WTC11 (cell line): Measurements from ENCODE around the gene HRH1. TPM values are rescaled to one million over a fixed set of nuclear protein-coding genes. Genes with fewer than 3 reads are reported as not detected.

ENCODE experiments used
- ATAC-seq: fragments of 200-7000 bp; cut with Tn5 transposase; 2 replicates; pipeline ENCODE4 v1.10.0; 2021; ENCODE audit warnings: mild to moderate bottlenecking, moderate library complexity
- CTCF ChIA-PET: fragments of 300-600 bp; sonication (Branson Sonifier 250); formaldehyde crosslinking; loops from one replicate; lab custom pipeline; 2021; ENCODE audit warnings: antibody characterized with exemption; lab: Charles Lee
- POLR2A ChIA-PET: fragments of 350-600 bp; sonication (Branson Sonifier 250); formaldehyde crosslinking; loops from one replicate; lab custom pipeline; 2021; ENCODE audit warnings: antibody characterized with exemption; lab: Charles Lee
- DNase-seq: peaks from one replicate; pipeline ENCODE4 v3.0.0; 2021; ENCODE audit warnings: low spot score
- H3K27ac Mint-ChIP-seq: 2 replicates; pipeline ENCODE4 v1.8.0; 2021; ENCODE audit warnings: mixed read lengths
- H3K27me3 Mint-ChIP-seq: 2 replicates; pipeline ENCODE4 v1.8.0; 2021; ENCODE audit warnings: low read depth, mild to moderate bottlenecking, moderate library complexity, mixed read lengths
- H3K36me3 Mint-ChIP-seq: 2 replicates; pipeline ENCODE4 v1.8.0; 2021; ENCODE audit warnings: mixed read lengths
- H3K4me1 Mint-ChIP-seq: 2 replicates; pipeline ENCODE4 v1.8.0; 2022; ENCODE audit warnings: mixed read lengths
- H3K4me3 Mint-ChIP-seq: 2 replicates; pipeline ENCODE4 v1.8.0; 2021; ENCODE audit warnings: mild to moderate bottlenecking, moderate library complexity, mixed read lengths
- H3K9me3 Mint-ChIP-seq: 2 replicates; pipeline ENCODE4 v1.8.0; 2021; ENCODE audit warnings: mixed read lengths
- ARID4B ChIP-seq: sonication (generic); formaldehyde crosslinking; IDR thresholded peaks from 2 replicates; pipeline ENCODE4 v1.8.0; 2023; ENCODE audit warnings: missing genetic modification reagents, mild to moderate bottlenecking, borderline replicate concordance
- E2F1 ChIP-seq: sonication (generic); formaldehyde crosslinking; IDR thresholded peaks from 2 replicates; pipeline ENCODE4 v1.8.0; 2022; ENCODE audit warnings: mild to moderate bottlenecking, missing genetic modification reagents
- GTF2I ChIP-seq: fragments of 250-450 bp; sonication (Bioruptor Pico); conservative IDR thresholded peaks from 2 replicates; pipeline ENCODE4 v1.4.0; 2021; ENCODE audit warnings: mild to moderate bottlenecking
- HMGXB4 ChIP-seq: sonication (generic); formaldehyde crosslinking; IDR thresholded peaks from 2 replicates; pipeline ENCODE4 v1.8.1; 2023; ENCODE audit warnings: mild to moderate bottlenecking, moderate library complexity, missing genetic modification reagents
- KAT7 ChIP-seq: sonication (generic); formaldehyde crosslinking; IDR thresholded peaks from 2 replicates; pipeline ENCODE4 v1.8.1; 2023; ENCODE audit warnings: missing genetic modification reagents, mild to moderate bottlenecking, borderline replicate concordance
- MYBL2 ChIP-seq: sonication (generic); formaldehyde crosslinking; IDR thresholded peaks from 2 replicates; pipeline ENCODE4 v1.8.1; 2023; ENCODE audit warnings: mild to moderate bottlenecking, moderate library complexity, missing genetic modification reagents
- NFYB ChIP-seq: sonication (generic); formaldehyde crosslinking; conservative IDR thresholded peaks from 2 replicates; pipeline ENCODE4 v1.8.0; 2022; ENCODE audit warnings: low read depth, missing genetic modification reagents
- SMAD3 ChIP-seq: sonication (generic); formaldehyde crosslinking; IDR thresholded peaks from 2 replicates; pipeline ENCODE4 v1.8.0; 2022; ENCODE audit warnings: missing genetic modification reagents, mild to moderate bottlenecking, borderline replicate concordance
- SP1 ChIP-seq: sonication (generic); formaldehyde crosslinking; conservative IDR thresholded peaks from 2 replicates; pipeline ENCODE4 v1.8.1; 2022; ENCODE audit warnings: missing genetic modification reagents
- TEAD1 ChIP-seq: sonication (generic); formaldehyde crosslinking; IDR thresholded peaks from 2 replicates; pipeline ENCODE4 v1.8.0; 2022; ENCODE audit warnings: mild to moderate bottlenecking, missing genetic modification reagents
- ZNF138 ChIP-seq: sonication (generic); formaldehyde crosslinking; conservative IDR thresholded peaks from 2 replicates; pipeline ENCODE4 v1.8.1; 2022; ENCODE audit warnings: mild to moderate bottlenecking, moderate library complexity, missing genetic modification reagents
- ZNF263 ChIP-seq: sonication (generic); formaldehyde crosslinking; IDR thresholded peaks from 2 replicates; pipeline ENCODE4 v1.8.1; 2022; ENCODE audit warnings: low read depth, mild to moderate bottlenecking, moderate library complexity, missing genetic modification reagents
- ZNF671 ChIP-seq: fragments of 250-450 bp; sonication (Bioruptor Pico); IDR thresholded peaks from 2 replicates; pipeline ENCODE4 v1.8.0; 2021; ENCODE audit warnings: mild to moderate bottlenecking
- total RNA-seq: library from RNA; stranded (reverse); gene quantifications from 3 replicates; pipeline ENCODE4 v1.2.3, GENCODE V29; 2021
- TF ChIP-seq, protein P1 (sequence below): fragments of 250-450 bp; sonication (Bioruptor Pico); IDR thresholded peaks from 2 replicates; pipeline ENCODE4 v2.1.2; 2022; ENCODE audit warnings: mild to moderate bottlenecking, moderate library complexity
- TF ChIP-seq, protein P2 (sequence below): sonication (generic); formaldehyde crosslinking; IDR thresholded peaks from 2 replicates; pipeline ENCODE4 v1.8.0; 2023; ENCODE audit warnings: mild to moderate bottlenecking, missing genetic modification reagents
- TF ChIP-seq, protein P3 (sequence below): sonication (generic); formaldehyde crosslinking; IDR thresholded peaks from 2 replicates; pipeline ENCODE4 v1.8.1; 2022; ENCODE audit warnings: mild to moderate bottlenecking, missing genetic modification reagents, moderate library complexity, borderline replicate concordance

HRH1 gene
- total RNA-seq, 1 experiment from 2014 or later: not detected

DNA sequence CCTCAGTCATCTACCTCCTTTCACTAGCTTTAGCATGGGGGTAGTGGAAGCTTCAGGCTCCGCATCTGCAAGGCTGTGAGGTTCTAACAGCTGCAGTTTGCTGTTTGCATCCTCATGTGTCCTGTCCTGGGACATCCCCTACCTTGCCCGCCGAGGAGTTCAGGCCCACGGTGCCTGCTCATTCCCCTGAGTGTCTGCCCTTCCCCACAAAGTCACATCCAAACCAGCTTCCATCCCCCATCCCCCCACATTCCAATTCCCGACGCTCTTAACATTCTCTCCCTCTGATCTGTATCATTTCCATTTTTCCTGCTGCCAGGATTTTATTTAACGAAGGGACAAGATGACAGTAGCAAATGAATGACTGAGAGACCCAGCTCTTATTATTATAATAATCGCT lies 43.8 kb downstream of the HRH1 start:
- CTCF ChIA-PET: interaction anchor here (1.1 to 1.6 kb wide), 6 partner anchors 8 to 256 kb away, joined by 3 to 8 read pairs (median 4); no protein-coding TSS in a partner anchor
- no peak for ATAC-seq
- TF ChIP-seq MYBL2 (CRISPR knock-in tag) (no peak), ARID4B (CRISPR knock-in tag) (no peak), SMAD3 (CRISPR knock-in tag) (no peak), HMGXB4 (CRISPR knock-in tag) (no peak), ZNF138 (no peak), KAT7 (CRISPR knock-in tag) (no peak), GTF2I (CRISPR knock-in tag) (no peak), TEAD1 (CRISPR knock-in tag) (no peak), E2F1 (CRISPR knock-in tag) (no peak), NFYB (no peak), ZNF671 (CRISPR knock-in tag) (no peak), ZNF263 (no peak), SP1 (CRISPR knock-in tag) (no peak)
- TF ChIP-seq, protein P1, sequence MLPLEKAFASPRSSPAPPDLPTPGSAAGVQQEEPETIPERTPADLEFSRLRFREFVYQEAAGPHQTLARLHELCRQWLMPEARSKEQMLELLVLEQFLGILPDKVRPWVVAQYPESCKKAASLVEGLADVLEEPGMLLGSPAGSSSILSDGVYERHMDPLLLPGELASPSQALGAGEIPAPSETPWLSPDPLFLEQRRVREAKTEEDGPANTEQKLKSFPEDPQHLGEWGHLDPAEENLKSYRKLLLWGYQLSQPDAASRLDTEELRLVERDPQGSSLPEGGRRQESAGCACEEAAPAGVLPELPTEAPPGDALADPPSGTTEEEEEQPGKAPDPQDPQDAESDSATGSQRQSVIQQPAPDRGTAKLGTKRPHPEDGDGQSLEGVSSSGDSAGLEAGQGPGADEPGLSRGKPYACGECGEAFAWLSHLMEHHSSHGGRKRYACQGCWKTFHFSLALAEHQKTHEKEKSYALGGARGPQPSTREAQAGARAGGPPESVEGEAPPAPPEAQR (CRISPR knock-in tag): no peak
- TF ChIP-seq, protein P2, sequence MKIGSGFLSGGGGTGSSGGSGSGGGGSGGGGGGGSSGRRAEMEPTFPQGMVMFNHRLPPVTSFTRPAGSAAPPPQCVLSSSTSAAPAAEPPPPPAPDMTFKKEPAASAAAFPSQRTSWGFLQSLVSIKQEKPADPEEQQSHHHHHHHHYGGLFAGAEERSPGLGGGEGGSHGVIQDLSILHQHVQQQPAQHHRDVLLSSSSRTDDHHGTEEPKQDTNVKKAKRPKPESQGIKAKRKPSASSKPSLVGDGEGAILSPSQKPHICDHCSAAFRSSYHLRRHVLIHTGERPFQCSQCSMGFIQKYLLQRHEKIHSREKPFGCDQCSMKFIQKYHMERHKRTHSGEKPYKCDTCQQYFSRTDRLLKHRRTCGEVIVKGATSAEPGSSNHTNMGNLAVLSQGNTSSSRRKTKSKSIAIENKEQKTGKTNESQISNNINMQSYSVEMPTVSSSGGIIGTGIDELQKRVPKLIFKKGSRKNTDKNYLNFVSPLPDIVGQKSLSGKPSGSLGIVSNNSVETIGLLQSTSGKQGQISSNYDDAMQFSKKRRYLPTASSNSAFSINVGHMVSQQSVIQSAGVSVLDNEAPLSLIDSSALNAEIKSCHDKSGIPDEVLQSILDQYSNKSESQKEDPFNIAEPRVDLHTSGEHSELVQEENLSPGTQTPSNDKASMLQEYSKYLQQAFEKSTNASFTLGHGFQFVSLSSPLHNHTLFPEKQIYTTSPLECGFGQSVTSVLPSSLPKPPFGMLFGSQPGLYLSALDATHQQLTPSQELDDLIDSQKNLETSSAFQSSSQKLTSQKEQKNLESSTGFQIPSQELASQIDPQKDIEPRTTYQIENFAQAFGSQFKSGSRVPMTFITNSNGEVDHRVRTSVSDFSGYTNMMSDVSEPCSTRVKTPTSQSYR (CRISPR knock-in tag): no peak
- TF ChIP-seq, protein P3, sequence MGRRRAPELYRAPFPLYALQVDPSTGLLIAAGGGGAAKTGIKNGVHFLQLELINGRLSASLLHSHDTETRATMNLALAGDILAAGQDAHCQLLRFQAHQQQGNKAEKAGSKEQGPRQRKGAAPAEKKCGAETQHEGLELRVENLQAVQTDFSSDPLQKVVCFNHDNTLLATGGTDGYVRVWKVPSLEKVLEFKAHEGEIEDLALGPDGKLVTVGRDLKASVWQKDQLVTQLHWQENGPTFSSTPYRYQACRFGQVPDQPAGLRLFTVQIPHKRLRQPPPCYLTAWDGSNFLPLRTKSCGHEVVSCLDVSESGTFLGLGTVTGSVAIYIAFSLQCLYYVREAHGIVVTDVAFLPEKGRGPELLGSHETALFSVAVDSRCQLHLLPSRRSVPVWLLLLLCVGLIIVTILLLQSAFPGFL (CRISPR knock-in tag): no peak
- TF ChIP-seq, all 79 proteins: peak for 0
- H3K9me3 Mint-ChIP-seq: peaks cover 12% of the 10 kb centered on the region; the same call in 1 of the 2 replicates
- H3K27ac Mint-ChIP-seq: no peak overlapping the region
- H3K4me1 Mint-ChIP-seq: peaks cover 26% of the 10 kb centered on the region
- no peak for DNase-seq
- POLR2A ChIA-PET: no interaction called here
- H3K36me3 Mint-ChIP-seq: no peaks in the 10 kb centered on the region
- no peak overlapping the region for H3K4me3 Mint-ChIP-seq
- H3K27me3 Mint-ChIP-seq: no peaks in the 10 kb centered on the region
